Chondrocyte (in vitro differentiated cells): ENCODE results near the gene HDAC4. TPM values are rescaled to one million over a fixed set of nuclear protein-coding genes. Genes with fewer than 3 reads are reported as not detected.

Experiments used
- DNase-seq: peaks from one replicate; pipeline ENCODE4 v3.0.0; 2021; ENCODE audit warnings: mixed read lengths, low spot score
- H3K27ac Mint-ChIP-seq: one replicate; pipeline ENCODE4 v1.8.0; 2021; ENCODE audit warnings: mild to moderate bottlenecking, moderate library complexity, mixed read lengths; ENCODE audit not compliant: unreplicated experiment
- H3K27me3 Mint-ChIP-seq: 2 replicates; pipeline ENCODE4 v1.8.0; 2021; ENCODE audit warnings: low read depth, mixed read lengths
- H3K36me3 Mint-ChIP-seq: 2 replicates; pipeline ENCODE4 v1.8.0; 2021; ENCODE audit warnings: low read depth, mixed read lengths
- H3K4me1 Mint-ChIP-seq: 2 replicates; pipeline ENCODE4 v1.8.0; 2021; ENCODE audit warnings: low read depth, mild to moderate bottlenecking, mixed read lengths
- H3K4me3 Mint-ChIP-seq: one replicate; pipeline ENCODE4 v1.8.0; 2021; ENCODE audit warnings: mild to moderate bottlenecking, moderate library complexity, mixed read lengths; ENCODE audit not compliant: unreplicated experiment
- H3K9me3 Mint-ChIP-seq: 2 replicates; pipeline ENCODE4 v1.8.0; 2021; ENCODE audit warnings: low read depth, mixed read lengths
- CTCF ChIP-seq: fragments of 200-600 bp; sonication (generic); IDR thresholded peaks from 2 replicates; pipeline ENCODE4 v1.5.0; 2021; ENCODE audit warnings: antibody characterized with exemption, mild to moderate bottlenecking, moderate library complexity
- total RNA-seq: library from RNA; stranded (reverse); gene quantifications from 3 replicates; pipeline ENCODE4 v1.2.1, GENCODE V29; 2021

The HDAC4 gene
- total RNA-seq, 1 donor from 2014 or later: 22.3 TPM

- Mint-ChIP-seq H3K36me3 (peaks cover 11% of the 10 kb centered on the region), H3K9me3 (no peaks in the 10 kb centered on the region), H3K27me3 (no peaks in the 10 kb centered on the region), H3K4me3 (no peak overlapping the region), H3K4me1 (peaks cover 11% of the 10 kb centered on the region), H3K27ac (no peak overlapping the region)
- no peak for TF ChIP-seq CTCF
- no peak for DNase-seq
Measured at GRCh38 chr2:239195992-239196391, 204.8 kb downstream of the HDAC4 start.

GRCh38 chr2:239195318-239195871 is 205.4 kb downstream of the HDAC4 start:
- Mint-ChIP-seq H3K27ac (no peak overlapping the region), H3K4me1 (peaks cover 11% of the 10 kb centered on the region), H3K36me3 (peaks cover 11% of the 10 kb centered on the region), H3K9me3 (no peaks in the 10 kb centered on the region), H3K4me3 (no peak overlapping the region), H3K27me3 (no peaks in the 10 kb centered on the region)
- peak; percentile 48 for DNase-seq
- no peak for TF ChIP-seq CTCF

GRCh38 chr2:239194731-239195317 is 206.0 kb downstream of the HDAC4 start:
- no peak for TF ChIP-seq CTCF
- peaks cover 13% of the 10 kb centered on the region for H3K36me3 Mint-ChIP-seq
- no peak overlapping the region for H3K27ac Mint-ChIP-seq
- H3K9me3 Mint-ChIP-seq: no peaks in the 10 kb centered on the region
- peaks cover 11% of the 10 kb centered on the region for H3K4me1 Mint-ChIP-seq
- DNase-seq: peak; percentile 81
- no peaks in the 10 kb centered on the region for H3K27me3 Mint-ChIP-seq
- no peak overlapping the region for H3K4me3 Mint-ChIP-seq

- H3K4me3 Mint-ChIP-seq: no peak overlapping the region
- H3K36me3 Mint-ChIP-seq: peaks cover 15% of the 10 kb centered on the region
- TF ChIP-seq CTCF: peak; percentile 25
- peaks cover 7% of the 10 kb centered on the region for H3K4me1 Mint-ChIP-seq
- no peaks in the 10 kb centered on the region for H3K9me3 Mint-ChIP-seq
- H3K27ac Mint-ChIP-seq: no peak overlapping the region
- no peaks in the 10 kb centered on the region for H3K27me3 Mint-ChIP-seq
- peak; percentile 50 for DNase-seq
Measured at GRCh38 chr2:239193925-239194677, 206.7 kb downstream of the HDAC4 start.

- Mint-ChIP-seq H3K9me3 (no peaks in the 10 kb centered on the region), H3K4me3 (no peak overlapping the region), H3K4me1 (peaks cover 7% of the 10 kb centered on the region), H3K27ac (no peak overlapping the region), H3K36me3 (peaks cover 19% of the 10 kb centered on the region), H3K27me3 (no peaks in the 10 kb centered on the region)
- no peak for TF ChIP-seq CTCF
- DNase-seq: peak; percentile 81
Measured at GRCh38 chr2:239193401-239193811, 207.4 kb downstream of the HDAC4 start.
